CD1c-positive myeloid dendritic cell (primary cell): ENCODE measurements around the gene GLYATL1.
A peak's percentile ranks its signal among the peaks of the same experiment; 100 is the strongest.

ENCODE experiments used
- DNase-seq: peaks from one replicate; pipeline ENCODE4 v3.0.0-alpha.2; 2016; ENCODE audit errors: extremely low spot score

The GLYATL1 gene

GRCh38 chr11:58926695-58927094, 12.6 kb upstream of the GLYATL1 start:
- DNase-seq = no peak

GRCh38 chr11:58927393-58928106, 11.7 kb upstream of the GLYATL1 start:
- DNase-seq = no peak

DNA sequence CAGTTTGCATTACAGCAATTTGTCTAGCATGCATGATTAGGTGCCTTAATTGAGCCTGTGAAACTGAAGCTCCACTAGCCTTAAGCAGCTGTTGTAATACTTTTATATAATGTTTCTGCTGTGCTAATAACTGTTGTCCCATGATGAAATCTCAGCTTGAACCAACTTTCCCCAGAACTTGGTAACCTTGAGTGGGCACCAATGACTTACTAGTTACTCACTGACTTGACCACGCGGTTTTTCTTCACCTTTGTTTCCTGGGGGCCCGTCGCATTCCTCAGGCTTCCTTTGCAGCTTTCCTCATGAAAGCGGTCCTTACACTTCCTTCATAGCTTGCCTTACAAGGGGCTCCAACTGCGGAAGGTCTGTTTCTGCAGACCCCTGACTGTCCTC, 11.2 kb upstream of the GLYATL1 start:
- no peak for DNase-seq

DNA sequence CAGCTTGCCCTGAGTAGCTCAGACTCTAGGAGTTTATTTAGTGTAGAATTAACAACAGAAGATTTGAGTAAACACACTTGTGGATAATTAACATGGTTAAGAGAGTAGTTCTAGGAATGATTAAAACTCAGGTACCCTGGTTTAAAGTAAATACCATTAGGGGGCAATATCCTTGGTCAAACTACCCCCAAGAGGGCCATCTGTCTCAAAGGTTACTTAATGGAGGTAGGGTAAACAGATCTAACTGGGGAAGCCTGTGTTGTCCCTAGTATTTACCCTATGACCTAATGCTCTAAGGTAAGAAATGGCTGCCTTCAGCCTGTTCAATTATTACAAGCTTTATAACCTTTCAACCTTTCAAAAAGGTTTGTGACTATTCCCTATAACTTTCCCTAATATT, 10.6 kb upstream of the GLYATL1 start:
- DNase-seq = no peak

GRCh38 chr11:58930926-58931325, 8.4 kb upstream of the GLYATL1 start:
- DNase-seq = no peak

- no peak for DNase-seq
These were observed 5.6 kb upstream of the GLYATL1 start for GRCh38 chr11:58933661-58934060.

- no peak for DNase-seq
These were observed 4.3 kb upstream of the GLYATL1 start for GRCh38 chr11:58934945-58935513.

GRCh38 chr11:58938398-58938797, 890 bp upstream of the GLYATL1 start:
- DNase-seq = no peak

DNA sequence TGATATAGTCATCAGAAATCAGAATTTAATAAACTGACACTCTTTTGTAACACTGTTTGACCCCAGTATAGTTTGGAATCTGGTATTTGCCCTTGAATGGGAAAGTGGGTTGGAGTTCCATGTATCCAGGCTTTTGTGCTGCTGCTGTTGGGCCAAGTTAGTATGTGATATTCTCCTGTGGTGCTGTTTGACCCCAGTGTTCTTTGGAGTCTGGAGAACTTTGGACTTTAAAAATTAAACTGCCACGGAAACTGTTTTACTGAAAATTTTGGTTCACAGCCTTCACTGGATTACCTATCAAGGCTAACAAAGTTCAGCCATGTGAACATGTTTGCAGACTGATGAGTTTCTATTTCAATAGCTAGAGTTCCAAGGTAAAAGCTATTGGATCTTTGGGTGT, 740 bp downstream of the GLYATL1 start:
- no peak for DNase-seq

GRCh38 chr11:58941838-58942237, 2.5 kb downstream of the GLYATL1 start:
- no peak for DNase-seq

DNA sequence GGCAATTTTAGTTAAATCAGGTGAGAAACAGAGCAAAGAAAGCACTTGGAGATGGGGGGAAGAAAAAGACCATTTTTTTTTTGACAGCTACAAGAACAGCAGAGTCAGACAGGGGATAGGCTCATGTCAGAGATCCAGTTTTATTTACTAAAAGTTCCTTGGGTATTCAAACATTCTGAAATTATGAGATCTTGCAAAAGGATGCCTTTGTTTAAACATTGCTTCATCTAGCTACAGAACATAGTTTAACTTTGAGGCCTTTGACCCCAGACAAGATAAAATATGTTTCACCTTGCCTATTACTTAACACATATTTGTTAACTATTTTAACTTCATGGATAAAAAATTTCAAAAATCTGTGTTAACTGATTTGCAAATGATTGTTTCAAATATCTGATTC, 6.4 kb downstream of the GLYATL1 start:
- no peak for DNase-seq

DNA sequence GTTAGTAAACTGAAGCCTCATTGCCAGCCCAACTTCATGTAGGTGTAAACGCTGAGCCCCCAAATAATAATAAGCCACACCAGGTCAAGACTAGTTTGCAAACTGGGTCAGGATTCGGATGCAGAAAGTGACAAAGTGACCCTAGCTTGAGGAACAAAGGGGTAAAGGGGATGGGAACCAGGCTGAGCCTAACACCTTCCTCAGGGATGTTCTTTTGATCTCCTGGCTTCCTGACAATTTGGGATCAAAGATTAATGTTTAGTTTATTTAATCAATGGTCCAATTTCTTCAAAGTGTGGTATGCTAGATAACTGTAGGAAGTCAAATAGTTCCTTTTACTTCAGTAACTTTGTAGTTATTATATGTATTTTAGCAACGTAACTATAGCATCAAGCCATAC, 9.9 kb downstream of the GLYATL1 start:
- DNase-seq = no peak

GRCh38 chr11:58957922-58958321, 18.6 kb downstream of the GLYATL1 start:
- no peak for DNase-seq

GRCh38 chr11:58958500-58958899, 19.2 kb downstream of the GLYATL1 start:
- DNase-seq = peak; percentile 69

GRCh38 chr11:58963551-58964104, 24.3 kb downstream of the GLYATL1 start:
- DNase-seq = no peak

DNA sequence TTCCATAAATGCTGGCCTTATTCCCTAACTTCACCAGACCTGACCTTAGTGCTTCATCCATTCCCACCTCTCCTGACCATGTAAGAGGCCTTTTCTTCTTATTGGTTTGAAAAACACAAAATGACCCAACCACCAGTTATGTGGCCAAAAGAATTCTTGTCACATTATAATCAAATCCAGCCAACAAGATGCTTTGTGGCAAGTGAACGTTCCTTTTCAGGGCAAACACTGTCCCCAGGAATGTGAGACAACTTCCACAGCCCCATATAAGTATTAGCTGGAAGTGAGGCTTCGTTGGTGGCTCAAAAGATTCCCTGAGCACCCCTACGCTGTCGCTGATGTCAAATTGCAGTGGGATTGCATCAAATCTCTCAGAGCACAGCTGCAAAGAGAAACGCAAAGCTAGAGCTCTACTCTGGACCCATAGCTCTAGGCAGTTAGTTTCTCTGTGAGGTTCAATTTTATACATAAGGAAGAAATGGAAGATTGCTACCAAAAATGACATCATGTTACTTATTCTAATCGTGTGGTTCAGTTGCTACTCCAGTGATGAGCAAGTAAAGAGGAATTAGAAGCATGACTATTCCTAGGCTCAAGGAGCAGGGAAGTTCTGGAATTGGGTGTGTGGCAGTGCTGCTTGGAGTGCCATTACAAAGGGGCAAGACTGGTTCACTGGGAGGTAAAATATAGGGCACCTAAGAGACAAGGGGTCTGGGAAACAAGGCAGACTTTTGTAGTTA, 26.1 kb downstream of the GLYATL1 start:
- DNase-seq = no peak

GRCh38 chr11:58968251-58968711, 29.0 kb downstream of the GLYATL1 start:
- no peak for DNase-seq

- no peak for DNase-seq
These were observed 38.2 kb downstream of the GLYATL1 start for GRCh38 chr11:58977470-58977869.

- DNase-seq = no peak
These were observed 39.9 kb downstream of the GLYATL1 start for GRCh38 chr11:58979222-58979621.

GRCh38 chr11:58980159-58980843, 41.0 kb downstream of the GLYATL1 start:
- no peak for DNase-seq

GRCh38 chr11:58992489-58992888, 53.2 kb downstream of the GLYATL1 start:
- DNase-seq = no peak

GRCh38 chr11:58994171-58994570, 54.9 kb downstream of the GLYATL1 start:
- DNase-seq = peak; percentile 55
